ENCODE results near the gene ARHGAP26.

Gene ARHGAP26

GRCh38 chr5:143166090-143166489 is 395.9 kb downstream of the ARHGAP26 start:
- no peak for TF ChIP-seq CTCF (IDR thresholded peaks at IDR 0.05; ENCODE audit: low read depth, low read length, missing control alignments)
- no peak for DNase-seq (ENCODE audit: low read depth)
- no peak overlapping the region for H3K4me3 ChIP-seq (ENCODE audit: low read depth, low read length)

DNA sequence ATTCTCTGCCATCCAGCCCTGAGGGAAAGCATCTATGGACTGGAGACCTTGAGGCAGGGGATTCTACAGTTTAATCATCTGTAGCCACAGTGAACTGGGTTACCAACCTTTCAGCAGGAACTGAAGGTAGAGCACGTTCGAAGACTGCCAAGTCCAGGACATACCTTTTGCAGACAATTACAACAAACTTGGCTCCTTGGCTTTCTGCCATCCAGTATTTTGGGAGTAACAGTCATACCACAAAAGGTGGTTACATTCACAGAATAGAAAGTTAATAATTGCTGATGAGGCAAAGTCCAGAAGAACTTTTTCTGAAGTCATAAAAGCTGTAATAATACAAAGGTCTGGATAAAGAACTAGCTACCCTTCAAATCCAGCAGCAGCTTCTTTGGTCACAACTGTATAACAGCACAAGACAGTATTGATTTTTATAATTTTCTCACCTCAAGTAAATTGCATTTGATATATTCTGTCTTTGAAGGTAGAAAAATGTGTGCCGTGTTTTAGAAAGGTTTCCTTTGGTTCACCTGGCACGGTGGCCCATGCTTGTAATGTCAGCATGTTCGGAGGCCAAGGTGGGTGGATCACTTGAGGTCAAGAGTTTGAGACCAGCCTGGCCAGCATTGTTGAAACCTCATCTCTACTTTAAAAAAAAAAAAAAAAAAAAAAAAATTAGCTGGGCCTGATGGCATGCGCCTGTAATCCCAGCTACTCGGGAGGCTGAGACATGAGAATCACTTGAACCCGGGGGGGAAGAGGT is 396.7 kb downstream of the ARHGAP26 start:
- DNase-seq (ENCODE audit: low read depth) = no peak
- TF ChIP-seq CTCF (IDR thresholded peaks at IDR 0.05; ENCODE audit: low read depth, low read length, missing control alignments) = no peak
- H3K4me3 ChIP-seq (ENCODE audit: low read depth, low read length) = no peak overlapping the region

DNA sequence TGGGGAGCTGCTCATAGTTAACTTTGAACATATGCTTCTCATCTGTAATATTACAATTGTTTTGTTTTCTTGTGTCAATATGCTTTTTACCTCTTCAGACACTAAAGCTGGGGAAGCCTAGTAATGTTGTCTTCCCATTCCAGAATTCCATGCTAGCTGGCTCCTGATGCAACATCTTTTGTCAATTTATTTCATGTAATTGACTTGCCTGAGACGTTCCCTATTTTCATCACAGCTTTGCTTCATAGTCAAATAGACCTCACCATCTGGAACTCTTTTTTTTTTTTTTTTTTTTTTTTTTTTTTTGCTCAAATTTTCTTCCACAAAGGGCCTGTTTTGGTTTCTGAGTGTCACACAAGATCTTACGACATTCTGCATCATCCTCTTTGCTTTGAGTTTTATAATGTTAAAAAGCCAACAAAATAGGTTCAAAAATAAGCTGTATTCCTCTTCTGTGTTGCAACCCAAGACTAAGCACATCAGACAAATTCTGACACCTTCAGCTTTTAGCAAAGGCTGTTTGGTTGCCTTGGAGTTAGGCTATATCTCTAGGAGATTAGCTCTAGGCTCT is 398.1 kb downstream of the ARHGAP26 start:
- TF ChIP-seq CTCF (IDR thresholded peaks at IDR 0.05; ENCODE audit: low read depth, low read length, missing control alignments) = no peak
- no peak for DNase-seq (ENCODE audit: low read depth)
- no peak overlapping the region for H3K4me3 ChIP-seq (ENCODE audit: low read depth, low read length)

- no peak for TF ChIP-seq CTCF (IDR thresholded peaks at IDR 0.05; ENCODE audit: low read depth, low read length, missing control alignments)
- no peak overlapping the region for H3K4me3 ChIP-seq (ENCODE audit: low read depth, low read length)
- DNase-seq (ENCODE audit: low read depth) = no peak
Observed at GRCh38 chr5:143168921-143169810, 399.0 kb downstream of the ARHGAP26 start.

- DNase-seq (ENCODE audit: low read depth) = no peak
- H3K4me3 ChIP-seq (ENCODE audit: low read depth, low read length) = no peak overlapping the region
- TF ChIP-seq CTCF (IDR thresholded peaks at IDR 0.05; ENCODE audit: low read depth, low read length, missing control alignments) = no peak
Observed at GRCh38 chr5:143170104-143170503, 399.9 kb downstream of the ARHGAP26 start.

- no peak for DNase-seq (ENCODE audit: low read depth)
Observed at GRCh38 chr5:143170977-143171376, 400.8 kb downstream of the ARHGAP26 start.

More at GRCh38 chr5:143170977-143171376, 400.8 kb downstream of the ARHGAP26 start:
- TF ChIP-seq CTCF (IDR thresholded peaks at IDR 0.05; ENCODE audit: low read depth, low read length, missing control alignments) = no peak
- no peak overlapping the region for H3K4me3 ChIP-seq (ENCODE audit: low read depth, low read length)
